ENCODE data around the gene RALY.

RALY gene

DNA sequence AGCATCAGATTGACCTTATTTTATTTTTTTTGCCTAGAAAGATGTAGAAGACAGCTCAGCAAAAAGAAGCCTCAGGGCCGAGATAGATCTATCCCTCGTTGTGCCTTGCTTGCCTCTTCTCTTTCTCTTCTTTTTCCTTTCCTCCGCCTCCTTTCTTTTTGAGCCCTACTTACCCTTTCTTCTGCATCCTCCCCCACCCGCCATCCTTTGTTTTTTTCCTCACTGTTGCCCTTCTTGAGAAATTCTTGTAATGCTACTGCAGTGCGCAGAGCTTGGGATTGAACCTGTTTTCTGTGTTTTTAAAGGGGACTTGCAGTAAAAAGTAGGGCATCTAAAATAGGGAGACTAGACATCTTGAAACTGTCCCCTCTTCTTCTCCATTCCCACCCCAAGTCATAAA, 18.6 kb downstream of the RALY start:
- Histone ChIP-seq H3K79me2 (ENCODE audit: control insufficient read depth, low read length) (peaks cover 96% of the 10 kb centered on the region), H3K9me3 (ENCODE audit: control insufficient read depth, insufficient read depth, low read length) (no peaks in the 10 kb centered on the region), H3K36me3 (ENCODE audit: control insufficient read depth, low read length) (peaks cover 4% of the 10 kb centered on the region), H3K4me3 (ENCODE audit: low read length) (no peak overlapping the region), H3F3A (ENCODE audit: control insufficient read depth, insufficient read depth) (no peaks in the 10 kb centered on the region), H4K20me1 (ENCODE audit: control insufficient read depth, insufficient read depth, low read depth, low read length) (peaks cover 50% of the 10 kb centered on the region), H3K9me2 (replicated peaks; ENCODE audit: control insufficient read depth, low read length) (no peaks in the 10 kb centered on the region), H3K27me3 (ENCODE audit: control insufficient read depth, low read length) (no peaks in the 10 kb centered on the region), H3K27ac (ENCODE audit: low read depth, low read length) (no peak overlapping the region), H3K4me1 (ENCODE audit: control insufficient read depth, low read length) (no peaks in the 10 kb centered on the region), H3K4me2 (ENCODE audit: low read length) (no peak overlapping the region)
- TF ChIP-seq, protein P1, sequence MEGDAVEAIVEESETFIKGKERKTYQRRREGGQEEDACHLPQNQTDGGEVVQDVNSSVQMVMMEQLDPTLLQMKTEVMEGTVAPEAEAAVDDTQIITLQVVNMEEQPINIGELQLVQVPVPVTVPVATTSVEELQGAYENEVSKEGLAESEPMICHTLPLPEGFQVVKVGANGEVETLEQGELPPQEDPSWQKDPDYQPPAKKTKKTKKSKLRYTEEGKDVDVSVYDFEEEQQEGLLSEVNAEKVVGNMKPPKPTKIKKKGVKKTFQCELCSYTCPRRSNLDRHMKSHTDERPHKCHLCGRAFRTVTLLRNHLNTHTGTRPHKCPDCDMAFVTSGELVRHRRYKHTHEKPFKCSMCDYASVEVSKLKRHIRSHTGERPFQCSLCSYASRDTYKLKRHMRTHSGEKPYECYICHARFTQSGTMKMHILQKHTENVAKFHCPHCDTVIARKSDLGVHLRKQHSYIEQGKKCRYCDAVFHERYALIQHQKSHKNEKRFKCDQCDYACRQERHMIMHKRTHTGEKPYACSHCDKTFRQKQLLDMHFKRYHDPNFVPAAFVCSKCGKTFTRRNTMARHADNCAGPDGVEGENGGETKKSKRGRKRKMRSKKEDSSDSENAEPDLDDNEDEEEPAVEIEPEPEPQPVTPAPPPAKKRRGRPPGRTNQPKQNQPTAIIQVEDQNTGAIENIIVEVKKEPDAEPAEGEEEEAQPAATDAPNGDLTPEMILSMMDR (IDR thresholded peaks at IDR 0.05; ENCODE audit: low read depth, low read length, poor library complexity, severe bottlenecking): no peak
- TF ChIP-seq EZH2phosphoT487 (IDR thresholded peaks at IDR 0.05; ENCODE audit: borderline replicate concordance, low read length): no peak

DNA sequence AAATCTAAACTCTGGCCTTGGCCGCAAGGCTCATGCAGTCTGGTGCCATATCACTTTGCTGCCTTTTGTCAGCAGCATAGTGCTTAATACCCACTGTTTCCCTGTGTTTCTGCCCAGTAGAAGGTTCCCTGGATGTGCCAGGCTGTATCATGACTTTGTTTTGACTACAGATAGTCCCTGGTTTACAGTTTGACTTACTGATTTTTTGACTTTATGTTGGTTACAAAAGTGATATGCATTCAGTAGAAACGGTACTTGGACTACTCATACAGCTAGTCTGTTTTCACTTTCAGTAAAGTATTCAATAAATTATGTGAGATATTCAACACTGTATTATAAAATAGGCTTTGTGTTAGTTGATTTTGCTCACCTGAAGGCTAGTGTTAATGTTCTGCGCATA, 19.0 kb downstream of the RALY start:
- Histone ChIP-seq H3F3A (ENCODE audit: control insufficient read depth, insufficient read depth) (no peaks in the 10 kb centered on the region), H3K27ac (ENCODE audit: low read depth, low read length) (no peak overlapping the region), H3K4me2 (ENCODE audit: low read length) (no peak overlapping the region), H3K9me3 (ENCODE audit: control insufficient read depth, insufficient read depth, low read length) (no peaks in the 10 kb centered on the region), H4K20me1 (ENCODE audit: control insufficient read depth, insufficient read depth, low read depth, low read length) (peaks cover 54% of the 10 kb centered on the region), H3K36me3 (ENCODE audit: control insufficient read depth, low read length) (peaks cover 8% of the 10 kb centered on the region), H3K4me3 (ENCODE audit: low read length) (no peak overlapping the region), H3K27me3 (ENCODE audit: control insufficient read depth, low read length) (no peaks in the 10 kb centered on the region), H3K9me2 (replicated peaks; ENCODE audit: control insufficient read depth, low read length) (no peaks in the 10 kb centered on the region), H3K4me1 (ENCODE audit: control insufficient read depth, low read length) (no peaks in the 10 kb centered on the region), H3K79me2 (ENCODE audit: control insufficient read depth, low read length) (peaks cover 98% of the 10 kb centered on the region)
- no peak for TF ChIP-seq EZH2phosphoT487 (IDR thresholded peaks at IDR 0.05; ENCODE audit: borderline replicate concordance, low read length)
- TF ChIP-seq, protein P1 (IDR thresholded peaks at IDR 0.05; ENCODE audit: low read depth, low read length, poor library complexity, severe bottlenecking): no peak

DNA sequence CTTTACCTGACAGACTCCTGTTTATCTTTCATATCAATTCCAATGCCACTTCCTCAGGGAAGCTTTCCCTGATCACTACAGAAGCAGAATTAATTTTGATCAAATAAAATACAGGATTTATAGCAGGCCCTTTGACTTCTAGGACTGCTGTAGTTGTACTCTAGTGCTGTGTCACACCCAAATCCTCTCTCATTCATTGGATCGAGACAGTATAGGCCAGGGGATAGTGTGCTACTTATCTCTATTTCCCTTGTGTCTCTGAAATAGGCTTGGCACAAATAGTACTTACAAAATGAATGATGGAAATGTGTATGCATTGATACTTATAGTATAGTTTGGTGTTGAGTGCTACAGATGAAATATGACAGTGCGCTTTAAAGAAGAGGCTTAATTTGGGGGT, 19.8 kb downstream of the RALY start:
- no peak for TF ChIP-seq EZH2phosphoT487 (IDR thresholded peaks at IDR 0.05; ENCODE audit: borderline replicate concordance, low read length)
- TF ChIP-seq, protein P1 (IDR thresholded peaks at IDR 0.05; ENCODE audit: low read depth, low read length, poor library complexity, severe bottlenecking): no peak
- H3K27ac ChIP-seq (ENCODE audit: low read depth, low read length): no peak overlapping the region
- H3K9me3 ChIP-seq (ENCODE audit: control insufficient read depth, insufficient read depth, low read length): no peaks in the 10 kb centered on the region
- H3K4me2 ChIP-seq (ENCODE audit: low read length): no peak overlapping the region
- no peaks in the 10 kb centered on the region for H3F3A ChIP-seq (ENCODE audit: control insufficient read depth, insufficient read depth)
- H3K36me3 ChIP-seq (ENCODE audit: control insufficient read depth, low read length): peaks cover 9% of the 10 kb centered on the region
- H3K4me3 ChIP-seq (ENCODE audit: low read length): no peak overlapping the region
- H3K27me3 ChIP-seq (ENCODE audit: control insufficient read depth, low read length): no peaks in the 10 kb centered on the region
- H3K4me1 ChIP-seq (ENCODE audit: control insufficient read depth, low read length): no peaks in the 10 kb centered on the region
- H3K9me2 ChIP-seq (replicated peaks; ENCODE audit: control insufficient read depth, low read length): no peaks in the 10 kb centered on the region
- peaks cover 98% of the 10 kb centered on the region for H3K79me2 ChIP-seq (ENCODE audit: control insufficient read depth, low read length)
- peaks cover 56% of the 10 kb centered on the region for H4K20me1 ChIP-seq (ENCODE audit: control insufficient read depth, insufficient read depth, low read depth, low read length)

Data from DOHH2 (cell line).